Calu3 (cell line): ENCODE measurements around the gene SHISA2. TPM values are rescaled to one million over a fixed set of nuclear protein-coding genes. Genes with fewer than 3 reads are reported as not detected.

Experiments used
- BruUV-seq: library from RNA; stranded (reverse); fragments of 400-500 nt; replicated peaks from 2 replicates; lab custom pipeline; 2021; lab: Mats Ljungman, UMichigan
- CTCF ChIA-PET: fragments of 300-600 bp; sonication (Branson Sonifier 250); formaldehyde crosslinking; loops from one replicate; lab custom pipeline; 2022; ENCODE audit warnings: antibody characterized with exemption; lab: Charles Lee
- DNase-seq: peaks from one replicate; pipeline ENCODE4 v3.0.0; 2022
- H3K27ac Mint-ChIP-seq: one replicate; pipeline ENCODE4 v1.8.0; 2022; ENCODE audit warnings: mixed read lengths; ENCODE audit not compliant: unreplicated experiment
- H3K27me3 Mint-ChIP-seq: one replicate; pipeline ENCODE4 v1.8.0; 2022; ENCODE audit warnings: mixed read lengths; ENCODE audit not compliant: unreplicated experiment
- H3K36me3 Mint-ChIP-seq: one replicate; pipeline ENCODE4 v1.8.0; 2022; ENCODE audit warnings: mild to moderate bottlenecking, moderate library complexity, mixed read lengths; ENCODE audit not compliant: insufficient read depth, unreplicated experiment
- H3K4me1 Mint-ChIP-seq: one replicate; pipeline ENCODE4 v1.8.0; 2022; ENCODE audit warnings: mild to moderate bottlenecking, low read depth, mixed read lengths; ENCODE audit not compliant: unreplicated experiment
- H3K4me3 Mint-ChIP-seq: one replicate; pipeline ENCODE4 v1.8.0; 2022; ENCODE audit warnings: mild to moderate bottlenecking, low read depth, moderate library complexity, mixed read lengths; ENCODE audit not compliant: unreplicated experiment
- H3K9me3 Mint-ChIP-seq: one replicate; pipeline ENCODE4 v1.8.0; 2022; ENCODE audit warnings: low read depth, mixed read lengths; ENCODE audit not compliant: unreplicated experiment
- CTCF ChIP-seq: fragments of 200-600 bp; IDR thresholded peaks from one replicate; pipeline ENCODE4 v1.8.0; 2022; ENCODE audit warnings: antibody characterized with exemption; ENCODE audit not compliant: unreplicated experiment
- intact Hi-C: fragments of 100-400 bp; cut with micrococcal nuclease; formaldehyde crosslinking; loops from one replicate; pipeline ENCODE4 v1.10.0; 2022; ENCODE audit not compliant: unreplicated experiment
- total RNA-seq: library from RNA; stranded (reverse); gene quantifications from 2 replicates; pipeline ENCODE4 v1.2.3, GENCODE V29; 2022

SHISA2 gene
- total RNA-seq, 1 experiment from 2014 or later: 23.2 TPM

- Mint-ChIP-seq H3K27me3 (no peaks in the 10 kb centered on the region), H3K4me3 (no peak overlapping the region), H3K4me1 (peaks cover 13% of the 10 kb centered on the region), H3K9me3 (no peaks in the 10 kb centered on the region), H3K27ac (no peak overlapping the region), H3K36me3 (no peaks in the 10 kb centered on the region)
- TF ChIP-seq CTCF: no peak
- CTCF ChIA-PET: no interaction called here
- BruUV-seq: no TSS peak
- intact Hi-C loops: no loop called here
- DNase-seq: no peak
Observed at GRCh38 chr13:26010487-26011207, 41.2 kb downstream of the SHISA2 start.

- CTCF ChIA-PET: no interaction called here
- Mint-ChIP-seq H3K27me3 (no peaks in the 10 kb centered on the region), H3K4me1 (peaks cover 13% of the 10 kb centered on the region), H3K9me3 (peaks cover 3% of the 10 kb centered on the region), H3K27ac (no peak overlapping the region), H3K4me3 (no peak overlapping the region), H3K36me3 (no peaks in the 10 kb centered on the region)
- no peak for DNase-seq
- intact Hi-C loops: no loop called here
- no TSS peak for BruUV-seq
- TF ChIP-seq CTCF: no peak
Observed at GRCh38 chr13:26007261-26008125, 44.3 kb downstream of the SHISA2 start.

Other genes starting within 250 kb of the SHISA2 start
- gene RNF6, start 170.3 kb upstream of the SHISA2 start, total RNA-seq: 26.6 and 28.9 TPM in 2 replicates
- gene CDK8, start 202.1 kb upstream of the SHISA2 start, total RNA-seq: 8.8 and 9.4 TPM in 2 replicates